Epithelial cell of proximal tubule (primary cell): ENCODE data around the gene ARL14EP. TPM values are rescaled to one million over a fixed set of nuclear protein-coding genes. Genes with fewer than 3 reads are reported as not detected.
A peak's percentile ranks its signal among the peaks of the same experiment; 100 is the strongest.

Experiments used
- DNase-seq: peaks from one replicate; pipeline ENCODE4 v3.0.0-alpha.2; 2011; ENCODE audit warnings: low read depth
- H3K4me3 ChIP-seq: 2 replicates; pipeline ENCODE4 v1.5.1; 2011; ENCODE audit warnings: low read depth, mild to moderate bottlenecking, low read length
- total RNA-seq: library from RNA; depleted of rRNA; stranded (reverse); fragments of >200 nt; gene quantifications from 2 replicates; pipeline ENCODE4 v1.2.3, GENCODE V29; 2015
- TF ChIP-seq, protein P1 (sequence below): conservative IDR thresholded peaks from 2 replicates; pipeline ENCODE4 v1.5.1; 2012; ENCODE audit warnings: low read depth, mild to moderate bottlenecking, low read length

The ARL14EP gene
- total RNA-seq, 1 donor from 2014 or later, result 13.7 TPM

DNA sequence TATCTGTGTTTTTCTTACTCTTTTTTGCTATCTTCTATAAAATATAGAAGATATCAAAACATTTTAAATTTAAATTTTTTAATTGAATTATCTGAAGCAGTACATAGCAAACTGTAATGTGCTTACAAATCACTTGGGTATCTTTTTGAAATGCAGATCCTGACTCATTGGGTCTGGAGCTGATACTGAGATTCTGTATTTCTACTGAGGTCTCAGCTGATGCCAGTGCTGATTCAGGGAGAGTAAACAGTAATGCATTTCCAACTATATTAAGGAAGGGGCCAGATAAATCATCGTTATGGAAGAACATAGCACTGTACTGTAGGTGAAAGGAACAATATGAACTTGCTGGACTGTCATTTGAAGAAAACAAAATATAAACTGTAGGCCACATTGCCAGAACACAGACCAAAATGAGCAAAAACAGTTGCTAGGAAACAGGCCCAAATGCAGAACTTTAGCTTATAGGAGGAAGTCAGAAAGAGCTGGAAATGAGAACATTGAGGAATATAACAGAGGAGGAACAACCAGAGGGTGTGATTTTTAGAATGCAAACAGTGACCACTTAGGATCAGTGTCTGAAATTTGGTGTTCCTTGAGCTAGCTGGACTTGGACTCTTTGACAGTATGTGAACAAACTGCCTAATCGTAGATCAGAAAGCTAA lies 3.3 kb downstream of the ARL14EP start:
- no peak for DNase-seq
- TF ChIP-seq, protein P1, sequence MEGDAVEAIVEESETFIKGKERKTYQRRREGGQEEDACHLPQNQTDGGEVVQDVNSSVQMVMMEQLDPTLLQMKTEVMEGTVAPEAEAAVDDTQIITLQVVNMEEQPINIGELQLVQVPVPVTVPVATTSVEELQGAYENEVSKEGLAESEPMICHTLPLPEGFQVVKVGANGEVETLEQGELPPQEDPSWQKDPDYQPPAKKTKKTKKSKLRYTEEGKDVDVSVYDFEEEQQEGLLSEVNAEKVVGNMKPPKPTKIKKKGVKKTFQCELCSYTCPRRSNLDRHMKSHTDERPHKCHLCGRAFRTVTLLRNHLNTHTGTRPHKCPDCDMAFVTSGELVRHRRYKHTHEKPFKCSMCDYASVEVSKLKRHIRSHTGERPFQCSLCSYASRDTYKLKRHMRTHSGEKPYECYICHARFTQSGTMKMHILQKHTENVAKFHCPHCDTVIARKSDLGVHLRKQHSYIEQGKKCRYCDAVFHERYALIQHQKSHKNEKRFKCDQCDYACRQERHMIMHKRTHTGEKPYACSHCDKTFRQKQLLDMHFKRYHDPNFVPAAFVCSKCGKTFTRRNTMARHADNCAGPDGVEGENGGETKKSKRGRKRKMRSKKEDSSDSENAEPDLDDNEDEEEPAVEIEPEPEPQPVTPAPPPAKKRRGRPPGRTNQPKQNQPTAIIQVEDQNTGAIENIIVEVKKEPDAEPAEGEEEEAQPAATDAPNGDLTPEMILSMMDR, result no peak
- no peak overlapping the region for H3K4me3 ChIP-seq

- DNase-seq, result no peak
- no peak overlapping the region for H3K4me3 ChIP-seq
- TF ChIP-seq, protein P1, result no peak
Observed at GRCh38 chr11:30326906-30327305, 4.0 kb downstream of the ARL14EP start.

- TF ChIP-seq, protein P1, result no peak
- H3K4me3 ChIP-seq, result no peak overlapping the region
- DNase-seq, result no peak
Observed at GRCh38 chr11:30328681-30329080, 5.8 kb downstream of the ARL14EP start.

DNA sequence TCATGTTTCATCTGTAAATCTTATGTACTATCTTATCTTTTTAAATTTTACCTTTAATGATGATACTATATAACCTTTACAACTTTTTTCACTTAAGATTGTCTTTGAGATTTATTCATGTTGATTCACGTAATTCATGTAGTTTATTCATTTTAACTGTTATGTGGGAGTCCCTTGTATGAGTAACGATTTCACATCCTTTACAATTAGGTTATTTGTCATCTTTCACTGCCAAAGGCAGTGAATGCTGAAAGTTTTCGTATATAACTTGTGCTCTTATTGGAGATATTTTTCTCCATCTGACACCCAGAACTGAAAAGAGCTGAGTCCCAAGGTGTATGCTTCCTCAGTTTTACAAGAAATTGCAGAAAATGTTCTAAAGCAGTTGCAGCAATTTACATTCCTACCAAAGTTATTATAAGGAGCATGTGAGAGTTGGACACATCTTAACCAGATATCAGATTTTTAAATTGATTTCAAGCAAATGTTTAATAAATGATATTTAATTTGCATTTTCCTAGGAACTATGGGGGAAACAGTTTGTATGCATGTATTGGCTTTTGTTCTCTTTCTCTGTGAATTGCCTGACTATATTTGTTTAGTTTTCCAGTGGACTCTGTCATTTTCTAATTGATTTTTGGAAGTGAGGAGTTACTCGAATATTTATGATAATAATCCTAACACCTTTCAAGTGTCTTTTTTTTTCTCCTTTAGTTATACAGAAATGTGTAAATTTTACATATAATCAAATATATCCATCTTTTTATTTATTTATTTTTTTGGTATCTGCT lies 6.4 kb downstream of the ARL14EP start:
- no peak for DNase-seq
- H3K4me3 ChIP-seq, result no peak overlapping the region
- TF ChIP-seq, protein P1, result no peak

DNA sequence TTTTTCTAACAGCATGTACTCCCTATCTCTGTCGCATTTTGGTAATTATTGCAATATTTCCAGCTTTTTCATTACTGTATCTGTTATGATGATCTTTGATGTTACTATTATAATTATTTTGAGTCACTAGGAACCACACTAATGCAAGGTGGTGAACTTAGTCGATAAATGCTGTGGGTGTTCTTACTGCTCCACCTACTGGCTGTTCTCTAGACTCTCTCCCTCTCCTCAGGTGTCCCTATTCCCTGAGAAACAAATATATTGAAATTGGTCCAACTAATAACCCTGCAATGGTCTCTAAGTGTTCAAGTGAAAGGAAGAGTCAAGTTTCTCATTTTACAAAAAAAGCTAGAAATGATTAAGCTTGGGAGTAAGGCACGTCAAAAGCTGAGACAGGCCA lies 10.5 kb downstream of the ARL14EP start:
- TF ChIP-seq, protein P1, result peak; percentile 78
- no peak for DNase-seq
- no peak overlapping the region for H3K4me3 ChIP-seq

- DNase-seq, result no peak
- no peak overlapping the region for H3K4me3 ChIP-seq
- TF ChIP-seq, protein P1, result no peak
Observed at GRCh38 chr11:30342736-30343166, 19.8 kb downstream of the ARL14EP start.
